ENCODE data around the gene TSPAN3.

Gene TSPAN3

GRCh38 chr15:77083381-77084160, 12.7 kb upstream of the TSPAN3 start:
- no peak for DNase-seq

GRCh38 chr15:77081971-77082370, 11.1 kb upstream of the TSPAN3 start:
- no peak for DNase-seq

GRCh38 chr15:77076323-77076915, 5.5 kb upstream of the TSPAN3 start:
- DNase-seq = no peak

GRCh38 chr15:77075528-77075927, 4.6 kb upstream of the TSPAN3 start:
- DNase-seq = no peak

DNA sequence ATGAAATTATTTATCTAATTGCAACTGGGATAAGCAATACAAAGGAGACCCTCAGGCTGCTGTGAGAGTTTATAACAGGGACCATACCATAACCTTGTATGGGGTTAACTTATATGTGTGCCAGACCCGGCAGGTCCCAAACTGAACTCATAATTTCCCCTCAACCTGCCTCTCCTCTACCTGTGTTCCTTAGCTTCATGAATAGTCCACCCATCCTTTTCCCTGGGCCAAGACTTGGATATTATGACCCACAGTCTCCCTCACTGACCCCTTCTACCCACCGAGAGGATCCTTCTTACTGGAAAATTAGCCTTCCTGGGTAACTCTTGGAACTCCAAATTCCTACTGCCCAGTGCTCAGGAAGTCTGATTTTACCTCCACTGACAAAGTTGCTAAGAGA, 3.4 kb upstream of the TSPAN3 start:
- no peak for DNase-seq

DNA sequence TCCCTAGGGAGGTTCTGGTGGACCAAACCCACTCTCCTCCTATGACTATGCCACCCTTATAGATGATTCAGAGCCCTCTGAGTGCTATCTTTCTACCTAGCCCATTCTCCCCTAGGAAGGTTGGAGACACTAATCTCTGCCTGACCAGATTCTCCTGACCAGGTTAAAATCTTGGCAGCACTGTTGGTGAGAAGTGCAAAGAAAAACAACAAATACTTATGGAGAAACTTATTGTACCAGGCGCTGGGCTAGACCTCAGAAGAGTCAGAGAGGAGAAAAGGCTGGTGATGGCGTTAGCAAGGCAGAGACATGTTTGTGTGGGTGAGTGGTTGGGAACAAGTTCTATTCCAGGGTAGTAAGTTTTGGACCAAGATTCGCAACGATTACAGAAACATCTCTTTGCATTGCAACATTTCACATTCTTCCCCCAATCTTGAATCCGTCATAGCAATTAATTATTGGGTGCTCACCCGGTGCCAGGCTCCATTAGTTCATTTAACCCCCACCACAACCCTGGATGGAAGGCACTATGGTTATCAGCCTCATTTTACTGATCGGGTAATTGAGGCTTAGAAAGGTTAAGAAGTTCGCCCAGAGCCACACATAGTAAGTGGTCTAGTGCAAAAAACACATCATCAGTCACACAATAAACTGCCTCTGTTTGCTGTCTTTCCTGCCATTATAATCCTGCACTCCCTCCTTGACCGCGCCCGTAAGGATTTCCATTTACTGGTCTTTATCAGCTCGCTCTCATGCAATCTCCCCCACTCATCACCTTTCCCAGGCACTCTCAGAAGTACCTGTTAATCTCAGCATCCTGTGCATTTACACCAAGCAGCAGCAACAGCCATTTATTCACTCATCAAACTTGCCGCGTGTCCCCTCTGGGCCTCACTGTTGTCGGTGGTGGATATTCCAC, 655 bp upstream of the TSPAN3 start:
- no peak for DNase-seq

DNA sequence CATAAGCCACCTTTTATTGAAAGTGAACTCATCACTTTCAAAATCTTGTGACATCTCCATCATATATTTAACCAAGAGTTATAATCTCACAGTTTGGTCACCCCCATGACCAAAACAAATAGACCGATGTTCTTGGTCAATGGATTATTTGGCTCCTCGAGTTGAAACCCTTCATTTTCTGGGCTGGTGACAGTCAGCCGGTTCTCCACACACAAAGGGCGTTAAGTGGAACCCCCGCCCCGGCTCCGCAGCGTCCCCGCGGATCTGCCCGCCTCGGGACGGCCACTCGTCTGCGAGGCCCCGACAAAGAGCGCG, 772 bp downstream of the TSPAN3 start:
- DNase-seq = no peak

DNA sequence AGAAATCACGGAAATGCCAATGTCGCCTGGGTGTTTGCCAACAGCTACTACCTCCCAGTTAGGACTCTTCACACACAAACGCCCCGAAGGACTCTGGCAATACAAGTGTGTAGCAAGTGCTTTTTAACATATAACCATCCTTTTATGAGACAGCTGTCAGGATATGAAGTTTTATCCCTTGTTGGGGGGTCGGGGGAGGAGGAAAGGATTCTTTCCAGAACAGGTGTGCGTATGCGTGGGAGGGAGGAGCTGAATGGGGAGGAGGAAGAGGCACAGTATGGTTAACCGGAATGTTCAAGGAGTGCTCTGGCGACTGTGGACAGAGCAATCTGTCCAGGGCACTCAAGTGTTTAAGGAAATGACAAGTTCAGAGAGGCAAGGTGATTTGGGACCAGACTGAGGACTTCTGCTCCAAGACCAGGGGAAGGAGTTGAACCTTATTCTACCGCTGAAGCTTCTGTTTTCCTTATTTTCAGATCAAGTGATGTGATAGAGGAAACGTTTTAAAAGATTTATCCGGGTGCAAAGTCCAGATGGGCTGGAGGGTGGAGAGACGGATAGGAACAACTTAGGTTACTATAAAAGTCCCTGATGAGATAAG, 1.3 kb downstream of the TSPAN3 start:
- DNase-seq = no peak

- no peak for DNase-seq
These were observed 2.3 kb downstream of the TSPAN3 start for GRCh38 chr15:77068633-77069032.

DNA sequence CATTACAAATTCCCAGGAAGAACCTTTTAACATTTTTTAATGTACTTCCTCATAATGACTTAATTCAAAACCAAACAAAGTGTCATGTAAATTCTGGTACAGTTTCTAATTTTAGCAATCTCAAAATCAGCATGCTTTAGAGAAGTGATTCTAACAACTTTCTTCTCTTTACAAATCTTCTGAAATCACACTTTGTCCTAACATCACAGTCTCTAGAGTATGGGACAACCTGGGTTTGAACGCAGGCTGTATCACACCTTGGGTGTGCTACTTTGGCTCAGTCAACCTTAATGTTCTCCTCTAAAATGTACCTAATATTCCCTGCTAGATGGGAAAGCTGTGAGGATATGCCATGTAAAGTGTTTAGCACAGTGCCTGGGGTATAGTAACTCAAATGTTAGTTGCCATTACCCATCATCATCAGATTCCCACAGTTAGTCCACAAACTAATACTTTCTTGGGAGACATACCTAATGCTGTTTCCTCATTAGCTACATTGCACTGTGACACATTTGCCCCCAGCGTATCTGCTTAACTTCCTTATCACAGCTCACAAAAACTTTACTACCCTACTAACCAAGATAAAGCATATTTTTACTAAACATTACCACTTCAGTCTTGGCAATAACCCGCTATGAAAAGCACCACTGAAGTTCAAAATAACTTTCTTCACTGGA, 3.1 kb downstream of the TSPAN3 start:
- DNase-seq = no peak

DNA sequence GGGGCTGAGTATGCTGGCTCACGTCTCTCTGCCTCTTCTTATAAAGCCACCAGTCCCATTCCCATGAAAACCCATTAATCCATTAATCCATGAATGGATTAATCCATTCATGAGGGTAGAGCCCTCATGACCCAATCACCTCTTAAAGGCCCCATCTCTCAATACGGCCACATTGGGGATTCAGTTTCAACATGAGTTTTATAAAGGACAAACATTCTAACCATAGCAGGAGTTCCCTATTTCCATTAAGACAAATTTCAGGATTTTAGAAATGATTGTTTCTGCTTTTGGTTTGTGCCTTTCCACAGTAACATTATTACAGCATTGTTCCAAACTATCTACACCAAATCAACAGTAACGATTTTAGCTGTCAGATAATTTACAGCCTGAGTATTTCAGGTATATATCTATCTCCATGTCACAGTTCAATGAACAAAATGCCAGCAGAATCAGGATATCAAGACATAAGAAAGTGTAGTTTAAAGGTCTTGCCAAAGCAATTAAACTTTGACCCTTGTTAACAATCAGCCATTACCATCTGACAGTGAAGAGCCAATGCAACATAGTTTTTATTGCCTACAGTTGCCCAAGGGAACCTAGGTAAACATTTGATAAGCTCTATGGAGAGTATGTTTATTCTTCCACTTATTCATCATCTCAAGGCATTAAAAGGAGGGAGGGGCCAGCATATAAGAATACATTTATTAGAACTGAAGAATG, 3.8 kb downstream of the TSPAN3 start:
- DNase-seq = no peak

GRCh38 chr15:77064539-77065308, 6.2 kb downstream of the TSPAN3 start:
- DNase-seq = no peak

DNA sequence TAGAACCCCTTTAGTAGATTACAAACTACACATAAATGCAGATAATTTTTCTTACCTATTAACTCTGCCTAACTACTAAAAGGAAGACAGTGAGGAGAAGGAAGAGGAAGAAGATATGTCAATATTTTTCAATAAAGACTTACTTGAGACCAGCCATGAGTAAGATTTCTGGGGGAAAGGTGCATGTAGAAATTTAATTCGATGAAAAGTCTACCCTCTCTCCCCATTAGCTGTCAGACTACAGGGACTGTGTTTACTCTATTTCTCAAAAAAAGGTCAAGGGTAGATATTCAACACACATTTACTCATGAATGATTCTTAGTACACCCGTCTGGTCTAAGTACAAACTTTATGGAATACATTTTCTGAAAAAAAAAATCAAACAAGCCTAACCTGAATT, 6.8 kb downstream of the TSPAN3 start:
- no peak for DNase-seq

DNA sequence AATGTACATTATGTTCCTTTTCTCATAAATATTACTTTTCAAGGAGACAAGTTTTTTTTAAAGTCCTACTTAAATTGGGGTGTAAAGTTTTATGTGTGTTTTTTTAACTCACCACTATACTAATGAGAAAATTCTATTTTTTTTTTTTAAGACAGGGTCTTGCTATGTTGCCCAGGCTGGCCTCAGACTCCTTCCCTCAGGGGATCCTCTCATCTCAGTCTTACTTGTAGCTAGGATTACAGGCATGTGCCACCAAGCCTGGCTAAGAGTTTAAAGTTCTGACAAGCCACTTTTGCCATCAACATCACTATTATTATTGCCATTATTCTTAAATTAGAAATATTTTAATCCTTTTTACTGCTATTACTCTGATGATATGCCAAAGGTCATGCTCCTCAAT, 7.7 kb downstream of the TSPAN3 start:
- no peak for DNase-seq

DNA sequence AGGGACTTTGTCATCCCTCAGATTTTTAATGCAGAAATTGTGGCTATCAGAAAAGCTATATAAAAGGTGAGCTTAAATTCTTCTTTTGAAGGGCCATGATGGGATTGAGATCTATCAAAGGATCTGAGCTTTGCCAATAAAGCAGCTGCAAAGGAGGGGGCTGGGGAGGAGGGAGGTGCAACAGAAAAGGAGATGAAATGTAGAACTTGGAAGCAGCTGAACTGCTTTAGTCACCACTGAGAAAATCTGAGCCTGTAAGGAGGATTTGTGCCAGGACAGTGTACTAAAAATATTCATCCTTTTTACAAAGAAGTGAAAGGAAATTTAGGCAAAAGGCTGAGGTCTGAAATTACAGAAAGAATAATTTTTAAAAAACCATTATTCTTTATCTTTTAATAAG, 10.4 kb downstream of the TSPAN3 start:
- DNase-seq = no peak

- DNase-seq = no peak
These were observed 11.0 kb downstream of the TSPAN3 start for GRCh38 chr15:77059786-77060361.

GRCh38 chr15:77058468-77058867, 12.4 kb downstream of the TSPAN3 start:
- no peak for DNase-seq

GRCh38 chr15:77057685-77058084, 13.2 kb downstream of the TSPAN3 start:
- no peak for DNase-seq

DNA sequence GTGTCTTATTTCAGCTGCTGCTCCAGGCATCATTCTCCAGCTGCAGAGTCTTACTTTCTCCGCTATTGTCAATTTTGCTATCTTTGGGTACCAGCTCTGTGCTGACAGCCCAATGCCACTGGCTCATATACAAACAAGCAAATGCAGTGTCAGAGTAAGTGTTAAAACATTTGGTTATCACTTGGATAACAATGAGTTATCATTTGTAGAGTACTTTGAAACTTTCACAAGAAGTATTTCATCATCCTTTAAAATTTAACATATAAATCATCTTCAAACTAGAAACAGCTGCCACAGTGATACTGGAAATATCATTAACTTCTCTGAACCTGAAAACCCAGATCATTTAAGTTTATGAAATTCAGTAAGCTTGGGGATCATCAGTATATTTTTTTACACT, 13.8 kb downstream of the TSPAN3 start:
- no peak for DNase-seq

GRCh38 chr15:77053709-77054108, 17.2 kb downstream of the TSPAN3 start:
- DNase-seq = no peak

GRCh38 chr15:77052556-77052955, 18.4 kb downstream of the TSPAN3 start:
- DNase-seq = no peak
